ENCODE measurements around the gene IKZF5.

GRCh38 chr10:122962405-122962804 is 46.2 kb downstream of the IKZF5 start:
- TF ChIP-seq CTCF (IDR thresholded peaks at IDR 0.05) = no peak
- TF ChIP-seq SMAD4 (CRISPR knock-in tag; IDR thresholded peaks at IDR 0.05) = no peak
- no peak for TF ChIP-seq TEAD4 (CRISPR knock-in tag; IDR thresholded peaks at IDR 0.05)
- no peak for TF ChIP-seq PRDM15 (CRISPR knock-in tag; IDR thresholded peaks at IDR 0.05)
